Mononuclear cell (primary cell): ENCODE data around the gene MYOZ3. TPM values are rescaled to one million over a fixed set of nuclear protein-coding genes. Genes with fewer than 3 reads are reported as not detected.

Source experiments
- H3K27me3 ChIP-seq: 2 replicates; pipeline ENCODE4 v1.6.0; 2011; ENCODE audit warnings: low read length, control low read depth; ENCODE audit not compliant: insufficient read depth
- H3K4me1 ChIP-seq: 2 replicates; pipeline ENCODE4 v1.5.1; 2011; ENCODE audit warnings: mild to moderate bottlenecking, low read length, control low read depth; ENCODE audit not compliant: insufficient read depth
- H3K4me3 ChIP-seq: 2 replicates; pipeline ENCODE4 v1.5.1; 2011; ENCODE audit warnings: mild to moderate bottlenecking, low read length, moderate library complexity
- H3K9me3 ChIP-seq: 2 replicates; pipeline ENCODE4 v1.5.1; 2011; ENCODE audit warnings: low read depth, mild to moderate bottlenecking, control low read depth, low read length
- total RNA-seq: library from RNA; depleted of rRNA; stranded (reverse); fragments of >200 nt; gene quantifications from one replicate; pipeline ENCODE4 v1.2.3, GENCODE V29; 2012

MYOZ3 gene
- total RNA-seq, 1 donor, result not detected

GRCh38 chr5:150623152-150623877, 37.7 kb upstream of the MYOZ3 start:
- Histone ChIP-seq H3K9me3 (no peaks in the 10 kb centered on the region), H3K27me3 (peaks cover 15% of the 10 kb centered on the region), H3K4me3 (no peak overlapping the region), H3K4me1 (peaks cover 26% of the 10 kb centered on the region)

GRCh38 chr5:150623878-150624216, 37.2 kb upstream of the MYOZ3 start:
- Histone ChIP-seq H3K4me1 (peaks cover 26% of the 10 kb centered on the region), H3K4me3 (no peak overlapping the region), H3K9me3 (no peaks in the 10 kb centered on the region), H3K27me3 (peaks cover 15% of the 10 kb centered on the region)

- H3K4me3 ChIP-seq, result peak overlapping the region; percentile 18
Observed at GRCh38 chr5:150624334-150625163, 36.5 kb upstream of the MYOZ3 start.

GRCh38 chr5:150625164-150625535, 35.9 kb upstream of the MYOZ3 start:
- no peaks in the 10 kb centered on the region for H3K9me3 ChIP-seq
- peaks cover 15% of the 10 kb centered on the region for H3K27me3 ChIP-seq
- peaks cover 26% of the 10 kb centered on the region for H3K4me1 ChIP-seq
- peak overlapping the region; percentile 18 for H3K4me3 ChIP-seq

More at GRCh38 chr5:150624334-150625163, 36.5 kb upstream of the MYOZ3 start:
- Histone ChIP-seq H3K27me3 (peaks cover 15% of the 10 kb centered on the region), H3K4me1 (peaks cover 26% of the 10 kb centered on the region), H3K9me3 (no peaks in the 10 kb centered on the region)

- no peak overlapping the region for H3K4me3 ChIP-seq
- no peaks in the 10 kb centered on the region for H3K9me3 ChIP-seq
- H3K4me1 ChIP-seq, result peaks cover 26% of the 10 kb centered on the region
- peaks cover 15% of the 10 kb centered on the region for H3K27me3 ChIP-seq
Observed at GRCh38 chr5:150625831-150626746, 35.0 kb upstream of the MYOZ3 start.

GRCh38 chr5:150626853-150627276, 34.2 kb upstream of the MYOZ3 start:
- peaks cover 15% of the 10 kb centered on the region for H3K27me3 ChIP-seq
- H3K9me3 ChIP-seq, result no peaks in the 10 kb centered on the region
- H3K4me1 ChIP-seq, result peaks cover 26% of the 10 kb centered on the region
- H3K4me3 ChIP-seq, result no peak overlapping the region

GRCh38 chr5:150627731-150628545, 33.1 kb upstream of the MYOZ3 start:
- H3K27me3 ChIP-seq, result peaks cover 15% of the 10 kb centered on the region
- H3K4me3 ChIP-seq, result no peak overlapping the region
- H3K4me1 ChIP-seq, result peaks cover 26% of the 10 kb centered on the region
- no peaks in the 10 kb centered on the region for H3K9me3 ChIP-seq

- peaks cover 9% of the 10 kb centered on the region for H3K27me3 ChIP-seq
- H3K9me3 ChIP-seq, result no peaks in the 10 kb centered on the region
- H3K4me3 ChIP-seq, result no peak overlapping the region
- H3K4me1 ChIP-seq, result peaks cover 19% of the 10 kb centered on the region
Observed at GRCh38 chr5:150628936-150629485, 32.0 kb upstream of the MYOZ3 start.

GRCh38 chr5:150630016-150630415, 31.0 kb upstream of the MYOZ3 start:
- peaks cover 14% of the 10 kb centered on the region for H3K4me1 ChIP-seq
- no peaks in the 10 kb centered on the region for H3K9me3 ChIP-seq
- H3K27me3 ChIP-seq, result peaks cover 5% of the 10 kb centered on the region
- no peak overlapping the region for H3K4me3 ChIP-seq

GRCh38 chr5:150630461-150631325, 30.4 kb upstream of the MYOZ3 start:
- Histone ChIP-seq H3K9me3 (no peaks in the 10 kb centered on the region), H3K4me3 (no peak overlapping the region), H3K4me1 (peaks cover 7% of the 10 kb centered on the region), H3K27me3 (no peaks in the 10 kb centered on the region)

- Histone ChIP-seq H3K9me3 (no peaks in the 10 kb centered on the region), H3K4me1 (peaks cover 5% of the 10 kb centered on the region), H3K4me3 (no peak overlapping the region), H3K27me3 (no peaks in the 10 kb centered on the region)
Observed at GRCh38 chr5:150631326-150631701, 29.7 kb upstream of the MYOZ3 start.

- Histone ChIP-seq H3K27me3 (no peaks in the 10 kb centered on the region), H3K4me3 (no peak overlapping the region), H3K9me3 (no peaks in the 10 kb centered on the region), H3K4me1 (no peaks in the 10 kb centered on the region)
Observed at GRCh38 chr5:150632305-150633160, 28.5 kb upstream of the MYOZ3 start.

- no peak overlapping the region for H3K4me3 ChIP-seq
- no peaks in the 10 kb centered on the region for H3K27me3 ChIP-seq
- no peaks in the 10 kb centered on the region for H3K4me1 ChIP-seq
- H3K9me3 ChIP-seq, result no peaks in the 10 kb centered on the region
Observed at GRCh38 chr5:150633429-150633828, 27.6 kb upstream of the MYOZ3 start.
